Measurements from ENCODE around the gene OPRM1.
A peak's percentile ranks its signal among the peaks of the same experiment; 100 is the strongest.
"Not testable (repeated sequence)": the region's sequence is repeated elsewhere in the genome, so short reads cannot be mapped to it uniquely, and the experiment has no call there.

Gene OPRM1

DNA sequence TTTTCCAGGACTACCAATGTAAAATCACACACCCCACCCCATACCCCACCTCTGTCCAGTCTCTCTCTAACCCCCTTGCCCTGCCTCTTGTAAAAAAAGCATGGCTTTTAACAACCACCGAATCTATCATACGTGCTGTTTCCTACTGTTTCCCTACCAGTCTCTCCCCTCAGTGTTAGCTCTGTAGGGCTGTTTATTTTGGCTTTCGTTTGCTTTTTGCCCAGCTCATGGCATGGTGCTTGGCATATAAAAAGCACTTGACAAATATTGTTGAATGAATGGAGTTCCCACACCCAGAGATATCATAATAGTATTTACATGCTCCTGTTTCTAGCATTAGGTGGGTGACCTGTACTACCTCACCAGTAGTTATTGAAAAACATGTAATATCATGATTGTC lies 148.2 kb downstream of the OPRM1 start:
- no peak overlapping the region for H3K4me3 Mint-ChIP-seq
- H3K27ac Mint-ChIP-seq, result peak overlapping the region; percentile 3
- peaks cover 69% of the 10 kb centered on the region for H3K36me3 Mint-ChIP-seq (ENCODE audit: low read depth)
- H3K9me3 Mint-ChIP-seq, result peaks cover 6% of the 10 kb centered on the region
- H3K4me1 Mint-ChIP-seq (ENCODE audit: low read depth), result peaks cover 43% of the 10 kb centered on the region
- DNase-seq, result no peak
- no peaks in the 10 kb centered on the region for H3K27me3 Mint-ChIP-seq

DNA sequence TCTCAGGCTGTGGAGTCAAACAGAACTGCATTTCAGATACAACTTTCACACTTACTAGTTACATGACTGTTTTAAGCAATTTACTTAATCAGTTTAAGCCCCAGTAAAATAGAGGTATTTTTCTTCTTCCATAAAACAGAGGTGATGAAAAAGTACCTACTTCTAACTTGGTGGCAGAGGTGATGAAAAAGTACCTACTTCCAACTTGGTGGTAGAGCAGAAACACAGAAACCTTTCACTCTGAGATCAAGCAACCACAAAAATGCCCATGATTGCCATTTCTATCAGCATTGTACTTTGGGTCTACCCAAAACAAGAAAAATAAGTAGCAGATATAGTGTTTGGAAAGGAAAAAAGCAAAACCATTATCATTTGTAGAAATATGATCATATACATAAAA lies 148.7 kb downstream of the OPRM1 start:
- H3K27me3 Mint-ChIP-seq, result no peaks in the 10 kb centered on the region
- H3K9me3 Mint-ChIP-seq, result peaks cover 3% of the 10 kb centered on the region
- H3K36me3 Mint-ChIP-seq (ENCODE audit: low read depth), result peaks cover 70% of the 10 kb centered on the region
- peaks cover 44% of the 10 kb centered on the region for H3K4me1 Mint-ChIP-seq (ENCODE audit: low read depth)
- peak overlapping the region; percentile 3 for H3K27ac Mint-ChIP-seq
- no peak for DNase-seq
- no peak overlapping the region for H3K4me3 Mint-ChIP-seq

DNA sequence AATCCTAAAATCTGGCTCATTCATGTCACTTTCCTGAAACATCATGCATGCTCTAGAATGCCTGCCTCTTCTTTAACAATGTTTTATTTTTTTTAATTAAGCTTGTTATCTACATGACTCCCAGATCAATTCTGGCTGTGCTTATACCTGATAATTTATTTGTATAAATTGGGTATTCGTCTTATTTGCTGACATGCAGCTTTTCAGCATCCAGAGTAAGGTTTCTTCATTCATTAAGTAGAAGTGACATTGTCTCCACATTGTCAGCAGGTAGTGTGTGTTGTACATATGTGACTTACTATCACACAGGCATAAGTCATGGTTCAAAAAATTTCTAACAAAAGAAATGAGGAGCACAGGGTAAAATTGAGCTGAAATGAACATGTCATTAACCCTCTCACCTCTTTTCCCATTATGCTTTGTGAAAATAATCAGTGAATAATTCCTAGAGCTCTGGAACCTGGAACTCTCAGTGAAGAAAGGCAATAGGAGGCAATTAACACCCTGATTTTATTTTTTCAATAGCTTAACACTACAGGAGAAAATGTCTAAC lies 157.4 kb downstream of the OPRM1 start:
- Mint-ChIP-seq H3K4me3 (no peak overlapping the region), H3K4me1 (ENCODE audit: low read depth) (peaks cover 73% of the 10 kb centered on the region), H3K27ac (no peak overlapping the region), H3K36me3 (ENCODE audit: low read depth) (peaks cover 81% of the 10 kb centered on the region), H3K9me3 (peaks cover 5% of the 10 kb centered on the region), H3K27me3 (no peaks in the 10 kb centered on the region)
- DNase-seq, result no peak

DNA sequence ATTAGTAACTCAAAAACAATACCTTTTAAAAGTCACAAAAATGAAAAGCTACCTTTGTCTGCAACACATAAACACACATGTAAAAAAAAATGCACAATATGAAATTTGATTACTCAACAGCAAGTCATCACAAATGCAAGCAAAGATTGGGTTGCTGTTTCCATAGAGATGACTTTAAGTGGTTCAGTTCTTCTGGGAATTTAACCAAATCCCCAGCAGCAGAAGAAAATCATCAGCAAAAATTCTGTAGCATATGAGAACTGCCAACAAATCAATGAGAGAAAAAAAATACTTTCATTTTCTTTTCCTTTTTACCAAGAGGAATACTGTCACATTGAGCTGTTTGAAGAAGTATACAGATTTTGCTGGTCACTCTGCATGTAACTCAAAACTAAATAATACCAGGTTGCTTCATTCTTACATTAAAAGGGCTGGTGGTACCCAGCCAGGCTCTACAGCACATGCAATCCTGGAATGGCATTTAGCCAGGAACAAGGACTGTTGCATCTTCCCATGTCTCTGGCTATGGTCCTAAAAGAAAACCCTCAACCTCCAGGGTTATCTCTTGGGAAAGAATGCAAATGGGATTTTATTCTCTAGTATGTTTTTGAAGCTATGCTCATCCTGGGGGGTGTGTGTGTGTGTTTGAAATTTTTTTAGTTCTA lies 158.3 kb downstream of the OPRM1 start:
- H3K9me3 Mint-ChIP-seq, result peaks cover 7% of the 10 kb centered on the region

DNA sequence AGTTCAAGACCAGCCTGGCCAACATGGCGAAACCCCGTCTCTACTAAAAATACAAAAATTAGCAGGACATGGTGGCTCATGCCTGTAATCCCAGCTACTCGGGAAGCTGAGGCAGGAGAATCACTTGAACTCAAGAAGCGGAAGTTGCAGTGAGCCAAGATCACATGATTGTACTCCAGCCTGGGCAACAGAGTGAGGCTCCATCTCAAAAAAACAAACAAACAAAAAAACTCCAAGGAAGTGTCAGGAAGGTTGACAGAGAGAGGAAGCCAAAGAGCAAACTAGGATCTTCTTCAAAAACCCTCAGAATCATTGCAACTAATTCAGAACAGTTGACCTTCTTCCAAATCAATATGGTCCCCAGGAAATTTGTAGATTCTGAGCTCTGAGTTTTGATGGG lies 162.6 kb downstream of the OPRM1 start:
- H3K9me3 Mint-ChIP-seq, DNase-seq, H3K4me3 Mint-ChIP-seq, H3K27me3 Mint-ChIP-seq, H3K27ac Mint-ChIP-seq: not testable (repeated sequence)
- H3K36me3 Mint-ChIP-seq (ENCODE audit: low read depth), result peaks cover 91% of the 10 kb centered on the region
- H3K4me1 Mint-ChIP-seq (ENCODE audit: low read depth), result peaks cover 78% of the 10 kb centered on the region

More for the DNA sequence above, 158.3 kb downstream of the OPRM1 start:
- Mint-ChIP-seq H3K27ac (peak overlapping the region; percentile 63), H3K4me3 (peak overlapping the region; percentile 19), H3K36me3 (ENCODE audit: low read depth) (peaks cover 82% of the 10 kb centered on the region), H3K4me1 (ENCODE audit: low read depth) (peaks cover 72% of the 10 kb centered on the region), H3K27me3 (no peaks in the 10 kb centered on the region)
- DNase-seq, result no peak

DNA sequence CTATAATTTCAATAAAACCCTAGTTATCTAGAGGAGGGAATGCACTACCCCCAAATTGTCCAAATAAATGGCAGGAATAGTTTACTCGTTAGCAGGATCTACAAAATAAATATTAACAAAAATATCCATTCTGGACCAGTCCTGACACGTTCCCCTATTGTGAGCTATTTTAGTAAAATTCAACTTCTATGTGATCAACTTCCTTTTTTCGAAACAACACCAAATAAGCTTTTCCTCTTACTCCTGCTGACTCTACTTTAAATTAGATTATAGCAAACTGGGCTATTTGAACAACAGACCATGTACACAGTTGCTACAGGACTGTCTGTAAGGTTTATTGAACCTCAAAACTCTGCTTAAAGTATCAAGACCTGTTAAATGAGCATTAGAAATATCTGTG lies 163.3 kb downstream of the OPRM1 start:
- Mint-ChIP-seq H3K27ac (no peak overlapping the region), H3K4me1 (ENCODE audit: low read depth) (peaks cover 75% of the 10 kb centered on the region), H3K27me3 (no peaks in the 10 kb centered on the region), H3K36me3 (ENCODE audit: low read depth) (peaks cover 92% of the 10 kb centered on the region), H3K9me3 (peaks cover 2% of the 10 kb centered on the region), H3K4me3 (no peak overlapping the region)
- no peak for DNase-seq

DNA sequence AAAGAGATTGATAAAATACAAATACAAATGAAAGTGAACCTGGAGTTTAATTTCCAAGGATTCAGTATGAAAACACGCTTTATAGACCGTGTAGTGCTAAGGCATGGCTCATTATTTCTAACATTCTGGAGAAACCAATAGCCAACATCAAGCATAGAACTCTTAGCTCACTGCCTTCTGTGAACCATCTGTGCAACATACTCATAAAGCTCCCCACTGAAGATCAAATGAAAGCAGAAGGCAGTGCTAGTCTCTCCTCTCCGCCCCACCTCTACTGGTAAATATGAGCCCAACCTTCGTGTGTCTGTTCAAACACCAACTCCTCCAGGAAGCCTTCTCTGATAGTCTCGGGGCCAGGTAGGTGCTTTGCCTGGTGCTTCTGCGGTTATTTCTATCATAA lies 163.9 kb downstream of the OPRM1 start:
- peaks cover 71% of the 10 kb centered on the region for H3K4me1 Mint-ChIP-seq (ENCODE audit: low read depth)
- no peaks in the 10 kb centered on the region for H3K27me3 Mint-ChIP-seq
- H3K9me3 Mint-ChIP-seq, result peaks cover 2% of the 10 kb centered on the region
- H3K4me3 Mint-ChIP-seq, result no peak overlapping the region
- H3K36me3 Mint-ChIP-seq (ENCODE audit: low read depth), result peaks cover 92% of the 10 kb centered on the region
- no peak overlapping the region for H3K27ac Mint-ChIP-seq
- DNase-seq, result no peak

DNA sequence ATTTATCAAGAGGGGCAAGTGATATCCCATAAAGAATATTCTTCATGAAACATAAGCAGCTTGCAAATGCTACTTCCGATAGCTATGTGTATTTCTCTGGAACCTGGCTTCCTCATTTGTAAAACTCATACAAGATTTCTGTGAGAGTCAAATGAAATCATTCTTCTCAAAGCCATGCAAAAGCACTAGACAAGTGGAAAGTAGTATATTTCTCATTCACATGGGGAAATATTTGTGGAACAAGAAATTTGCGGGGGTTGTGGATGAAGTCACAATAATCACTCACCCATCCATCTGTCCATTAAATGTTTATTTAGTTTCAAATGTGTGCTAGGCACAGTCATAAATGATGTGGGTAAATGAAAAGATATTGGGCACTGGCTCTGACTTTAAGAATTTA lies 167.1 kb downstream of the OPRM1 start:
- no peak overlapping the region for H3K4me3 Mint-ChIP-seq
- no peaks in the 10 kb centered on the region for H3K27me3 Mint-ChIP-seq
- peaks cover 87% of the 10 kb centered on the region for H3K36me3 Mint-ChIP-seq (ENCODE audit: low read depth)
- H3K27ac Mint-ChIP-seq, result no peak overlapping the region
- H3K4me1 Mint-ChIP-seq (ENCODE audit: low read depth), result peaks cover 56% of the 10 kb centered on the region
- DNase-seq, result no peak
- peaks cover 2% of the 10 kb centered on the region for H3K9me3 Mint-ChIP-seq

DNA sequence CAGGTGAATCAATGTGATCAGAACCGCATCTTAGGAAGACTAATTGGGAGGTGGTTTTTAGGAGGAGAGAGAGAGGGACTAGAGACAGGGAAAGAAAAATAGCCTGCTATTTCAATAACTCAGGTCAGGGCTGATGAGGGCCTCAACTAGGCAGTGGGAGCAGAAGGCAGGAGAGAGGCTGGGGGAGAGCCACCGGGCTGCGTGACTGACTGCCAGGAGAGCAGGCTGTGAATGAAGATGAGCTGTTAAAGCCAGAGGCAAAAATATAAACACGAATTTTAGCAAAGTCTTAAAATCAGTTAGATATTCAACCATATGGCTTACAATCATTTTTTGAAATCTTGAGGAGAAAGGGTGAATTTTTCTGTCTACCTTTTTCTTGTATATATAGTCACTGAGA lies 168.0 kb downstream of the OPRM1 start:
- Mint-ChIP-seq H3K27me3 (no peaks in the 10 kb centered on the region), H3K4me1 (ENCODE audit: low read depth) (peaks cover 53% of the 10 kb centered on the region), H3K4me3 (no peak overlapping the region), H3K36me3 (ENCODE audit: low read depth) (peaks cover 85% of the 10 kb centered on the region), H3K27ac (peak overlapping the region; percentile 31), H3K9me3 (peaks cover 2% of the 10 kb centered on the region)
- DNase-seq, result no peak

DNA sequence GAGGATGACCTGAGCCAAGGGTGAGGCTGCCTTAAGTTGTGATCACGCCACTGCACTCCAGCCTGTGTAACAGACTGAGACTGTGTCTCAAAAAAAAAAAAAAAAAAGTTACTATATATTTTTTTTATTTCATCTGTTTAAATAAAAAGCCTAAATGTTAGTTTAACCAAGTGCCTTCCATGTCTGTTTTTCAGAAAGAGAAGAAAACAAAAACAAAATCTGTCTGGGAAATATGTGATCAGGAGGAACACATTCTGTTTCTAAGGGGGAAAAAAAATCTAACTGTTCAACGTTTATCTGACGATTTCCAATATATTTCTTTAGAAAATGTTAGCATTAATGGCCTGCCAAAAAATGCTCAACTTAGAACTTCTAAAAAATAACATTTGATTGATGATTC lies 170.5 kb downstream of the OPRM1 start:
- H3K9me3 Mint-ChIP-seq, result no peaks in the 10 kb centered on the region
- H3K36me3 Mint-ChIP-seq (ENCODE audit: low read depth), result peaks cover 84% of the 10 kb centered on the region
- H3K27ac Mint-ChIP-seq, result no peak overlapping the region
- no peak for DNase-seq
- H3K4me1 Mint-ChIP-seq (ENCODE audit: low read depth), result peaks cover 55% of the 10 kb centered on the region
- no peaks in the 10 kb centered on the region for H3K27me3 Mint-ChIP-seq
- no peak overlapping the region for H3K4me3 Mint-ChIP-seq

DNA sequence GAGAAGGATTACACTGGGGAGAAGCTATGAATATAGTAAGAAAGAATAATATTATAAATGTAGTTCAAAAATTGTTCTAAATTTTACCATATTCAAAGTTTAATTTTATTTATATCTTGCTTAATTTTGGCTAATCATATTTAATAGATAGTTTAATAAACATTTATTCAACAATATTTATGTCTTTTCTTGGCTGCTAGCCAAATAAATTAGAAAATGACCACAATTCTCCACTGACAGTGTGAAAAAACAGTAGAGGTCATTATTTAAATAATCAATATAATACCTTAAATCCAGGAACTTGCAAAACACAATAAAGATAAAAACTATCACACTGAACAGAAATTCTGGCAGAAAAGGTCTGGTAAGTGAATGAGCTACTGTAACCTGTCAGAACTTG lies 171.6 kb downstream of the OPRM1 start:
- Mint-ChIP-seq H3K36me3 (ENCODE audit: low read depth) (peaks cover 81% of the 10 kb centered on the region), H3K9me3 (no peaks in the 10 kb centered on the region), H3K27ac (no peak overlapping the region), H3K27me3 (no peaks in the 10 kb centered on the region), H3K4me3 (no peak overlapping the region), H3K4me1 (ENCODE audit: low read depth) (peaks cover 55% of the 10 kb centered on the region)
- DNase-seq, result no peak

DNA sequence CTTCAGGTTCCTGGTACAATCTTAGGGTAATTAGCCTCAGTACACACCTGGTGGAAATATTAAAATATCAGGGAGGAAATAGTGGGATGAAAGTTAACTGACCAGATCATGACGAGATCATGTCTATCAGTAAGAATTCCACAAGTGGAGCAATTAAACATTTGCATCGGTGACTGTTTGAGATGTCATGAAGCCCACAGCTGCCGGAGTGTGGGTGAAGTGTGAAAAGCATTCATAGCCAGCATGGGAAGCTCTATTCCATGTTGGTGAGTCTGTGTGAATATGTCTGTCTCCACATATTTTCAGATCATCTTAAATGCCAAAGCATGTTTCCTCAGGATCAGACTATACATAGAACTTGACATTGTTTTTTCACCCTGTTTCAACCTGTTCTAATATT lies 174.7 kb downstream of the OPRM1 start:
- peak overlapping the region; percentile 44 for H3K27ac Mint-ChIP-seq
- H3K4me1 Mint-ChIP-seq (ENCODE audit: low read depth), result peaks cover 55% of the 10 kb centered on the region
- peaks cover 66% of the 10 kb centered on the region for H3K36me3 Mint-ChIP-seq (ENCODE audit: low read depth)
- no peak for DNase-seq
- no peaks in the 10 kb centered on the region for H3K9me3 Mint-ChIP-seq
- no peak overlapping the region for H3K4me3 Mint-ChIP-seq
- H3K27me3 Mint-ChIP-seq, result no peaks in the 10 kb centered on the region

DNA sequence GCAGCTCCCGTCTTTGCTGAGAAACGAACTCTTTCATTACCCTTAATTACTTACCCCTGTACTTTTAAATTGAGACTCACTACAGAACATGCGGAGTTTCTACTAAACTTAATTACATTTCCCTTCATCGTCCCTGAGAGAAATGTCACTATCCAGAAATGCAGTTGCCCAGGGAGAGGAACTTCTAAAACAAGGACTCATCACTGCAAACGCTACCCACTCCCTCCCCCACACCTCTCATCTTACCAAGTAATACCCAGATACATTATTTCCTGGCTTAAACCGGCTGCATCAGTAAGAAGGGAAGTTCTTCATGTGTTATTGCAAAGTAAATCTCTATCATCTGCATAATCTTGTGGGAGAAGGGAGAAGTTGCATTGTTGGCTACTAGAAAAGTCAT lies 179.3 kb downstream of the OPRM1 start:
- Mint-ChIP-seq H3K9me3 (no peaks in the 10 kb centered on the region), H3K27me3 (no peaks in the 10 kb centered on the region), H3K4me3 (peak overlapping the region; percentile 63), H3K27ac (peak overlapping the region; percentile 70), H3K4me1 (ENCODE audit: low read depth) (peaks cover 66% of the 10 kb centered on the region), H3K36me3 (ENCODE audit: low read depth) (peaks cover 56% of the 10 kb centered on the region)
- DNase-seq, result no peak

DNA sequence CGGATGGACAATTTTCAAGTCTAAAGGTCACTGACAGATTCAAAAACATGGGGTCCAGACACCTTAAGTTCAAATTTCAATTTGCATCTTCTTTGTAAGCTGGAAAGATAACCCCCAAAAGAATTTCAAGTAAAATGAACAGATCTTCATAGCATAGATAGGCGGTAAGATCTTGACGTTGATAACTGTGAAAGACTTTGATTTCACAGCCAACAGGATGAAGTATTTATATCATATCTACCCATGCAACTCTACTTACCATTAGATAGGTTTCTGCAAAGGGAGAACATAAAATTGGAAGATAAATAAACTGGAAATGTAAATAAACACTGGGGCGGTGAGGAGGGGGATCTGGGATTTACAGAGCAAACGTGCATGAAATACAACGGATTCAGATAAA lies 179.7 kb downstream of the OPRM1 start:
- peak overlapping the region; percentile 19 for H3K4me3 Mint-ChIP-seq
- H3K4me1 Mint-ChIP-seq (ENCODE audit: low read depth), result peaks cover 66% of the 10 kb centered on the region
- no peaks in the 10 kb centered on the region for H3K27me3 Mint-ChIP-seq
- DNase-seq, result no peak
- H3K36me3 Mint-ChIP-seq (ENCODE audit: low read depth), result peaks cover 52% of the 10 kb centered on the region
- H3K9me3 Mint-ChIP-seq, result no peaks in the 10 kb centered on the region
- peak overlapping the region; percentile 47 for H3K27ac Mint-ChIP-seq

DNA sequence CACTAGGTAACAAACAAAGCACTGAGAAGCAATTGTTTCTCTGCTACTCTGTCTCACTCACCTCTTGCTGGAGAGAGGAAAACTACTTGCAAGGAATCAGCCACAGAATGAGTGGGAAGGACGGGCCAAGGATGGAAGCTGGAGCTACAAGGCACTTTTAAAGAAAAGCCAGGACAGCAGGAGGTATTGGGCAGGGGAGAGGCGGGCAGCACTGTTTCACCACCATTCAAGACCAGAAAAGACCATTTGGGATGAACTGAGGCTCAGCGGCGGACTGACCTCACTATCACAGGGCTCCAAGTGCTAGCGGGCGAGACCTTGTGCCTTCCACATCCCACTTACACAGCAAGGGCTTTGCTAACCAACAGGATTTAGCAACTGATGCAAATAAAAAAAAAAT lies 180.2 kb downstream of the OPRM1 start:
- peak overlapping the region; percentile 19 for H3K4me3 Mint-ChIP-seq
- peak overlapping the region; percentile 47 for H3K27ac Mint-ChIP-seq
- peaks cover 66% of the 10 kb centered on the region for H3K4me1 Mint-ChIP-seq (ENCODE audit: low read depth)

More for the DNA sequence above, 180.2 kb downstream of the OPRM1 start:
- Mint-ChIP-seq H3K36me3 (ENCODE audit: low read depth) (peaks cover 47% of the 10 kb centered on the region), H3K27me3 (no peaks in the 10 kb centered on the region), H3K9me3 (no peaks in the 10 kb centered on the region)
- DNase-seq, result no peak

Measured in activated T-cell treated with anti-CD3 and anti-CD28 coated beads, Interleukin-2, amount 50 U/mL, for 24 hours (primary cell).